Frontal cortex (tissue), 4 donors: Measurements from ENCODE around the gene DSN1. TPM values are rescaled to one million over a fixed set of nuclear protein-coding genes. Genes with fewer than 3 reads are reported as not detected.

Experiments
- DNase-seq, 2 donors: peaks; one replicate each; pipeline ENCODE4 v3.0.0; 2012; ENCODE audit warnings: low spot score in 2 of 2
- FAIRE-seq: peaks from 2 replicates; lab custom pipeline; 2012; peaks lifted over from hg19 to GRCh38; lab: Jason Lieb, UNC
- total RNA-seq: library from RNA; depleted of rRNA; stranded (reverse); fragments of >200 nt; gene quantifications from one replicate; pipeline ENCODE4 v1.2.3, GENCODE V29; 2014
- donor health status: control.
- donor health status: control.
- donor health status: control.

Gene DSN1
- total RNA-seq, 1 donor from 2014 or later = 5.3 TPM

DNA sequence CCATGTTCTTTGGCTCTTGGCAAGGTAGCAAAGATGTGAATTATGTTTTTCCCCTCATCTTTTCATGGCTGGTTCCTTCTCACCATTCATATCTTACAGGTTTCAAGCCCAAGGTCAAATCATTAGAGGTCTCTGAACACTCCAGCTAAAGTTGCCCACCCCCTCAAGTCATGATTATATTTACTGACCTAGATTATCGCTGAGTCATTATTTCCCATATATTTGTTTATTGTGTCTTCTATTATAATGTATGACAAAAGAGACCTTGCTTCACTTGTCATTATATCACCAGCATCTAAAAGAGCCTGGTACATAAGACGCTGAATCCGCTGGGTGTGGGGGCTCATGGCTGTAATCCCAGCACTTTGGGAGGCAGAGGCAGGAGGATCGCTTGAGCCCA lies 12.4 kb downstream of the DSN1 start:
- FAIRE-seq = no peak

DNA sequence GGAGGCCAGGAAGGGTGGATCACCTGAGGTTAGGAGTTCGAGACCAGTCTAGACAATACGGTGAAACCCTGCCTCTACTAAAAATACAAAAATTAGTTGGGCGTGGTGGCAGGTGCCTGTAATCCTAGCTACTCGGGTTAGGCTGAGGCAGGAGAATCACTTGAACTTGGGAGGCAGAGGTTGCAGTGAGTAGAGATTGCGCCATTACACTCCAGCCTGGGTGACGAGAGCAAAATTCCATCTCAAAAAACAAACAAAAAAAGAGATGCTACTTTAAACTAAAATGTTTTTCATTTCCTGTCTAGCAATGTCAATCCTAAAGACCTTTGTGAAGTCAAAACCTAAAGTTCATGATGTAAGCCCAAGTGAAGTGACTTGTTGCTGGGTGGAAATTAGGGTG lies 12.9 kb downstream of the DSN1 start:
- DNase-seq (no peak), FAIRE-seq (no peak)

More for the DNA sequence above, 12.4 kb downstream of the DSN1 start:
- DNase-seq = no peak

DNA sequence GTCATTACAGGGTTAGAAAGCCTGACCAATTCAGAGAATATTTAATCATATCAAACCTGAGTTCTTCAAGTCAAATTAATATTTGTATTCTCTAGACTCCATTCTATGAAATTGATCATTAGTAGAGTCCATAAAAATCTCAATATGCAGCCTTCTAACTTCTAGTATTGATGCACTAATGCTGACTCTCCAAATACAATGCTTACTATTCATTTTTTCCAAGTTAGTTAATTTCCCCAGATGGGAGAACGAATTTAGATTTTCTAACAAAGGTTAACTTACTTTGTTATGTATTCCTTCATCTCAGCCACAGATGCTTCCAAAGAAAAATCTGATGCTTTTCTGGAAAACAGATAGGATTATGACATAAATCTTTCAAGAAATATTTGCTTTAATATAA lies 15.3 kb downstream of the DSN1 start:
- DNase-seq (no peak), FAIRE-seq (no peak)

DNA sequence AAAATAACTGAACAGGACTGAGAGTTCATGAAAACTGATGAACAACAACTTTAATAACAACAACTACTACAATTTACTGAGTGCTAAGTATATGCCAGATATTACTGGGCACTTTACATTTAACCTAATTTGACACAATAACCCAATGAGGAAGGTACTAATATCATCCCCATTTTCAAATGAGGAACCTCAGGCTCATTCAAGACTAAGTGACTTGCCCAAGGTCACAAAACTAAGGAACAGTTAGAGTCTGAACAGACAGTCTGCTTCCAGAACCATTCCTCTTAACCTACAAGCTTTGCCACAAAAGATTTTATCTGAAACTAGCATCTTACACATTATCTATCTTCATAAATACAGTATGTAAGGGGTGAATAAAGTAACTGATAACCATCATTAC lies 17.1 kb downstream of the DSN1 start:
- DNase-seq = no peak
- no peak for FAIRE-seq

DNA sequence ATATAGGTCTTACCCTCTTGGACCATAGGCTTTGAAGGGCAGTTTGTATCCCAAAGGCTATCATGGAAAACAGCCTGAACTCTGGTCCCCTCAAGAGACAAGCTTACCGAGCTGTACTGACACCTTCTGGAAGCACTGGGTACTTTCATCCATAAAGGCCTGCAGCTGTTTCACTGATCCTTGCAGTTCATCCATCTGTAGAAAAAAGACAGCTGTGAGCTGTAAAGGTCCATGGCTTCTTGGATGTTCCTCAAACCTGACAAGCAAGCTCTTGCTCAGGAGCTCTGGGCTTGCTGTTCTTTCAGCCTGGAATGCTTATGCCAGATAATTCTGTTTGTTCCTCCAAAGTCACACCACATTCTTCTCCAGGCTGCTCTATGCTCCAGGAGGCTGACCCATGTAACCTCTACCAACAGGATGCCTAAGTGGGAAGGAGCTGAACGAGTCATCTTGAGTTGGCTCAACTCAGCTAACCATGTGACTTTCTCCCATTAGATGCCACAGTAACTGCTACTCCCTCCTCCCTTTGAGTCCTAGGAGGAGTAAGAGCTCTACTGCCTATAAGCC lies 18.8 kb downstream of the DSN1 start:
- DNase-seq = peak in 1 of 2 donors; percentile 68
- no peak for FAIRE-seq

DNA sequence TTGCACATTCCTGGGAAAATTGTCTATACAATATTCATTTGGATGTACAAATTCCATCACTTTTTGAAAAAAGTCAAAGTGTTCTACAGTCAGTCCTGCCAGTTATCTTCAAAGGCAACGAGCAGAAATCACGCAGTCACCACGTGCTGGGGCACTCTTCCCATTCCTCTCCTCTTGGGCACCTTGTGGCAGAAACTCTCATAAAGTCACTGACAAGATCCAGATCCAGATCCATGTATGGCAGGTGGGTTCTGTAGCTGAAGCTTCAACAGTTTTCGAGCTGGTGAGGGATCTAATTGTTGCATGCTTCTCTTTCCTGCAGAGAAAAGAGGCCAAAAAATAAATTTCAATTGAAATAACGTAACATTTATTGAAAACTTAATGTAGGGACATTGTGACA lies 21.0 kb downstream of the DSN1 start:
- DNase-seq = no peak

DNA sequence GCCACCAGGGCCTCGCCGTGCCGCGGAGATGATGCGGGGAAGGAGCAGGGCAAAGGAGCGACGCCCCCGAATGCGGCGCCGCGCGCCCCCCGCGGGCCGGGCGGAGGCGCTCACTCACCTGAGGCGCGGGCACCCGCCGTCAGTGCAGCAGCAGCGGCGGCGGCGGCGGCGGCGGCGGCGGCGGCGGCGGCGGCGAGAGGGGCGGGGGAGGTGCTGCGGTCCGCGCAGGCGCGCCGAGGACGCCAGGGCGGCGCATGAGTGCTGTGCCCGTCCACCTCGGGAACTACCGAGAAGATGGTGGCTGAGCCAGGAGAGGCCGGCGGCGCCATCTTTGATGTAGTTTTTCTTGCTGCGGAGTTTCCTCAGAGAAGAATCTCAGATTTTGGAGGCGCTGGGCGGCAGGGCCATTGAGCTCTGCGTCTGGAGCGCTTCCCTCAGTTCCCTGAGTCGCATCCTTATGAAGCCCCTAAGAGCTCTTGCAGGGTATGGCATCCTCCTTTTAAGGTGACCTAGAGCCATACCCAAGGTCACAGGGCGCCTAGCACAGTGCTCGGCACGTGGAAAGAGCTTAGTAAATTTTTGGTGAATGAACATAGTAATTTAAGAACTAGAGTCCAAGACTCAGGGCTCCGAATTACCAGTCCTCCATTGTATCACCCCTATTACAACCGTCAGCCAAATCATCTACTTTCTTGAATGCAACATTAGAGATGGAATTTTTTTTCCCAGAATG lies 27.5 kb downstream of the DSN1 start, which contains the start of gene NDRG3:
Gene NDRG3 (minus strand): TSS at position 164 of the 733 bp plus-strand sequence. CDS start 24,355 bp downstream, outside the sequence.
- FAIRE-seq (no peak), DNase-seq (peak; percentile 94 to 96)

More for the DNA sequence above, 21.0 kb downstream of the DSN1 start:
- no peak for FAIRE-seq

DNA sequence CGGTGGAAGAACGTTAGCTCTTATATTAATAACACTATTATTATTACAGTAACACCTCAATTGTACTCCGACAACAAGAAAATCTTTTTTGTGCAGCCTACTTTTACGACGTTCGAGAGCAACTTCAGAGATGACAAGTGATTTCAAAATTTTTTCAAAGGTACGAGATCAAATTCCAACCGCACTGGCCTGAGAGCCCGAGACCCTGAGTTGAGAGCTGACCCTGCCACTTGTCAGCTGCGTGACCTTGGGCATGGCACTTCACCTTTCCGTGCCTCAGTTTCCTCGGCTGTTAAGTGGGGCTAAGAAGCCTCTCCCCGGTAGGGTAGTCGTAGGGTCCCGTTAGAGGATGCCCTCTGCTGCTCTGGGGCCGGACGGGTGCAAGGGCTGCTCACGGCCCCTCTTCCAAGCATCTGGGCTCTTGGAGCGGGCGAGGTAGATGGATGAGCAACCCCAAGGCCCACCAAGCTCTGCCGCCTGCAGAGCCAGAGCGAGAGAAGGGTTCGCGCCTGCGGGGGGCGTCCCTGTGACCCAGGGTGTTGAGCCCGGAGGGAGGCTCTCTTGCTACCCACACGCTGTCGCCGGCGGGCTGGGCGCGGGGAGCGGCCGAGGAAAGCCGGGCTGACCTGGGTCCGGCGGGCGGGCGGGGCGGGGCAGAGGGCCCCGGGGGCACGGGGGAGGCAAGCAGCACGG lies 28.2 kb downstream of the DSN1 start:
- FAIRE-seq (no peak), DNase-seq (no peak)

DNA sequence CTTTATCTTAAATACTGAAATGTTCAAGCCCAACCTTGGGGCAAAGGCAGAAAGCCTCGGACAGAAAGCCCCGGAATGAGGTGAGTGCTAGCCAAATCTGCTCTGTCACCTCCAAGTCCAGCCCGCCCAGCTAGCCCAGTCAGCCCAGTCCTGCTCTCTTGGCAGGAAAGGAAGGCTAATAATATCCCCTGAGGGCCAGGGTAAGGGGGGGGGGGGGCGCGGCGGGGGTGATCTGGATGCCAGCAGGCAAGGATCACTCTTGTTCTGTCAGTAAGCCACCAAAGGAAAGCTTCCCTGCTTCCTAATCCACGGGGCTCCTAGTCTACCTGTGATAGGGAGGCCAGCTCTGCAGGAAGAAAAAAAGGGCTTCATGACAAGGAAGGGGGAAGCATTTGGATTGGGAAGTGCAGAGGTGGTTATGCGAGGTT lies 28.8 kb downstream of the DSN1 start:
- peak; percentile 41 to 44 for DNase-seq
- no peak for FAIRE-seq

DNA sequence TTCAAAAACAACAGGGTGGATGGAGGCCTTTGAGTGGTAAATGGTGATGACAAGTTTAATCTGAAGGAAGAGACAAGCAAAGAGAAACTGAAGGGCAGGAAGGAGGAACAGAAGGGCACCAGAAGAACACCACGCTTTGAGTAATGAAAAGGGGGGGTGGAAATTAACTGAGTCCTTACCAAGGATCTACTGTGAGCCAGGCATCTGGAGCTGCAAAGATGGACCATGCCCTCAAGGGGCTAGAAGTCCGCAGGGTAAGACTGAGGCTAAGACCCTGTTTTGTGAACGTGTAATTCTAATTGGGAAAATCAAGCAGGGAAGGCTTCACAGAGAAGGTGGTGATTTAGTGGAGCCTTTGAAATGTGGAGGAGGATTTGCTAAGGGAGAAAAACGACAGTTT lies 29.3 kb downstream of the DSN1 start:
- DNase-seq = no peak
- no peak for FAIRE-seq

DNA sequence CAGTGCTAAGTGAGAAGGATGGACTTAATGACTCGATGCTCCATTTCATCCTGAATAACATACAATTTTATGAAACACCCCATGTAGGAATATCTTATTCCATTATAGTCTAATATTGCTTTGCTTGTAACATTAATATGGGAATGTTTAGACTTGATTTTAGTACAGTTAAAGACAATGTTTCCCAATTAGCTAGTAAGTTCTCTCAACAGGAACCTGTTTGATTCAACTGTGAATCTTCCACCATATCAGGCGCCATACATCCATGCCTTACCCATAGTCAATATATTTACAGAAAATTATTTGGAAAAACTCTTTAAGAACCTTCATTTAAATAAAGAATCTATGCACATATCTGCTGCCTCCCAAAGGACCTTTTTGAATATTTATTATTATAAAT lies 31.0 kb downstream of the DSN1 start:
- no peak for DNase-seq
- FAIRE-seq = no peak

DNA sequence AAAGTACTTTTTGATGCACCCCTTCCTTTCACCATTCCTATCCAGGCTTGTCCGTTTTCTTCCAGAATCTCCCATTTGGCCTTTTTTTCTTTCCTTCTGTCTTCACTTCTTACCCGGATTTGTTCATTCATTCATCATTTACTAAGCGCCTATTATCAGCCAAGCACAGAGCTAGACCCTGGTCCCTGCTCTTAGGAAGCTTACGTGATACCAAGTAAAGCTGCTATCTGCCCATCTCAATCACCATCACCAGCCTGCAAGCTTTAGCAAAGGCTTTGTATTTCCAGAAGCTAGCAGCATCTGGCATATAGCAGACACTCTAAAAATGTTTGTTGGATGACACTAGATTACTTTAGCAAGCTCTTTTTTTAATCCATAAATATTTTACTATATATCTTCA lies 32.5 kb downstream of the DSN1 start:
- DNase-seq (no peak), FAIRE-seq (no peak)

DNA sequence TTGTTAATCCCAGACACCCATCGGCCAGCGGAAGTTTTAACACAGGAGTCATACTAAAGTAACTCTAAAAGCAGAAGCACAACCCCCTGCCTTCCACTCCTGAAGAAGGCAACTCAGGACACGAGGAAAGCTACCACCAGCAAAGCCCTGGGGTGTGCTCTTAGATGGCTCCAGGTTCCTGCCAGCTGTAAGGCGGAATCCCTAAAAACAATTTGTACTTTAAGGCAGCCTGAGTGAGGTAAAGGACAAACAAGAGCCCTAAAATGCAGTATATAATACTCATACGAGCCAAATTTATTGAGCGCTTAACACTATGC lies 36.4 kb downstream of the DSN1 start:
- DNase-seq (no peak), FAIRE-seq (no peak)

DNA sequence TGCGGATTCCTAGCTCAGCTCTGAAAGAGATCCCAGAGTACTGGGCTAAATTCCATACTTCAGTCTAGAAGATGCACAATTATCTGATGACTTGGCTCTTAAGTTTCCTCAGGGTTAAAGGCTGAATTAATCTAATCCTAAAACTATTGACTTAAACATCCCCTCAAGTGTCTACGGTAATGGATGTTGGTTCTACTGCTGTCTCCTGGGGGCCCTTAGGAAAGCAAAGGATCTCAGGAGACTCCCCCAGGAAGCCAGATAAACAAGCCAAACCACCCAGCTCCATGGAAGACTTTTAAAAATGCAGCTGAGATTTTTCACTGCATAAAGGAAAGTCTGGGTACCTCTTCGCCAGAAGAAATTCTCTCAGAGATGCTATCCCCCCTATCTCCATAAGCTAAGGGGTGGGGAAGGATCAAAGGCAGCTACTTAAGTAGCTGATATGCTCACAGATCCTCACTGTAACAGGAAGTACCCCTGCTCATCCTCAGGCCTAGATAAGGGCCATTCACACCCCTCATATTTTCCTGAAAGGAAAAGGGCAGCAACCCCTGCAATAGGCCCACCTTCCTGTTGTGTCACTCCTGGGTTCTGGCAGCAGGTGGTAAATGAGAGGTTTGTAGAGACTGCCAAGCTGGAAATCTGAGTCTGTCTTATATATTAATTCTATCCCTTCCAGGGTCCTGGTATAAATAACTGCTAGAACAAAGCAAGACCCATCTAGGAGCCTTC lies 36.9 kb downstream of the DSN1 start:
- DNase-seq (no peak), FAIRE-seq (no peak)

DNA sequence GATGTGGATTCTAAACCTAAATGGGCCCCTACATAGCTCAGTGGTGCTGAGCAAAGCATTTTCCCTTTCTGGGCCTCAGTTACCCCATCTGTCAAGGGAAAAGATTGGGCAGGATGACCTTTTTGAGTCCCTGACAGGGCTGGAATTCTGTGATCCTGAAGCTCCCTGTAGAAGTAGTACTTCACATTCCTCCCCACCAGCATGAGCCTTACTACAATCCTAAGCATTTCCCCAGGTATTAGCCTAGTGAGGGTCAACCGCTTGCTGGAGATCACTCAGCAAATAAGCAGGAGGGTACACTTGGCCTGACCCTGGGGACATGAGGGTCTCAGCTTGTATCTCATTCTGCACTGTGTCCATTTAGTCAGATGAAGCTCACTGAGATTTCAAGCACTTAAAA lies 41.1 kb downstream of the DSN1 start:
- FAIRE-seq = no peak
- no peak for DNase-seq

DNA sequence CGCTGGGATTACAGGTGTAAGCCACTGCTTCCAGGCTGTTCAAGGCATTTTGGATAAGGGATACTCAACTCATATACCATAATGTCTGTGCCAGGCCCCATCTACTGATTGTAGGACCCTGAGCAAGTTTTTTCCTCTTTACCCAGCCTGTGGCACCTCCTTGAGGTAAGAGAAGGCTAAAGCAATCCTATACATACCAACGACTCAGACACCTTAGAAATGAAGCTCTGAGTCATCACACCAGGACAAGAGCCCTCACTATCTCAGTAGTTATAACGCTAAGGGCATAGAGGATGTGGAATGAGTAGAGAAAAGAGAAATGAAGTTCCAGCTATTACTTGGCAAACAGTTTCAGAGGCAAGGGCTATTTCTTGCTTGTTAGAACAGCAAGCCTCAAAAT lies 44.6 kb downstream of the DSN1 start:
- FAIRE-seq = no peak

DNA sequence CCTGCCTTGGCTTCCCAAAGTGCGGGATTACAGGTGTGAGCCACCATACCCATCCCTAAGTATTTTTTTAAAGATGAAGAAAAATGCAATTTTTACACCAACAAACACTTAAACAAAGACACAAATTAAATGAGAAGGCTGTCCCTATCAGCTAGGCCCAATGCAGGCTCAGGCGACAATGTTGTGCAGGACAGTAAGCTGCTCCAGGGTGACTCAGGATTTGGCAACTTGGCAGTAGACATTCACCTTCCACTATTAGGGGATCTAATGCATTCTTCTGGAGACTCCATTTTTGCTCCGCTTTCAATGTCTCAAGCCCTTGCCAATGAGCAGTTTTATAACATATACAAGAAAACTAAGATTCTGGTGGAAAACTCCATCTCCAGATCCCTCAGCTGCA lies 47.4 kb downstream of the DSN1 start:
- no peak for FAIRE-seq

More for the DNA sequence above, 44.6 kb downstream of the DSN1 start:
- no peak for DNase-seq

DNA sequence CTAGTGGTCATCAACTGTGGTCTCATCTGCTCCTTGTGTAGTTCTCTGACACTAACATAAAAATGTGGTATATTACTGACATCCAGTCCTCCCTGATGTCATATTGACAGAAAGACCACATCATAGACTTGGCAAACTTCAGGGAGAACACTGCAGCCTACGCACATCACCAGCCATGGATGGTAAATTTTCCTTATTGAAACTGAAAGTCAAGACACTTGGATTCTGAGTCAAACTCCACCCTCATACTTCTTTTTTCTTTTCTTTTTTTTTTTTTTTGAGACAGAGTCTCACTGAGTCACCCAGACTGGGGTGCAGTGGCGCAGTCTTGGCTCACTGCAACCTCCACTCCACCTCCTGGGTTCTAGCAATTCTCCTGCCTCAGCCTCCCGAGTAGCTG lies 53.1 kb downstream of the DSN1 start:
- no peak for FAIRE-seq
- DNase-seq = no peak

More for the DNA sequence above, 47.4 kb downstream of the DSN1 start:
- DNase-seq = no peak

DNA sequence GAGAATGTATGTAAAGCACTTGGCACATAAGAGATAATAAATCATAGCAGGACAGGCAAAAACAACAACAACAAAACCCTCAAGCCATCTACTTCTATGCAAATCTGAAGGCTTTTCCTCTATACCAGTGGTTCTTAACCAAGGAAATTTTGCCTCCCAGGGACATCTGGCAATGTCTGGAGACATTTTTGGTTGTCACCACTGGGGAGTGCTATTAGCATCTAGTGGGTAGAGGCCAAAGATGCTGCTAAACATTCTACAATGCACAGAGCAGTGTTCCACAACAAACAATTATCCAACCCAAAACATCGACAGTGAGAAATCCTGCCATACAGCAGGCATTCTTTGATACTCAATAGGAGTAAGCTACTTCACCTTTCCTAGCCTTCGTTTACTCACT lies 55.9 kb downstream of the DSN1 start:
- no peak for FAIRE-seq
- DNase-seq = no peak

DNA sequence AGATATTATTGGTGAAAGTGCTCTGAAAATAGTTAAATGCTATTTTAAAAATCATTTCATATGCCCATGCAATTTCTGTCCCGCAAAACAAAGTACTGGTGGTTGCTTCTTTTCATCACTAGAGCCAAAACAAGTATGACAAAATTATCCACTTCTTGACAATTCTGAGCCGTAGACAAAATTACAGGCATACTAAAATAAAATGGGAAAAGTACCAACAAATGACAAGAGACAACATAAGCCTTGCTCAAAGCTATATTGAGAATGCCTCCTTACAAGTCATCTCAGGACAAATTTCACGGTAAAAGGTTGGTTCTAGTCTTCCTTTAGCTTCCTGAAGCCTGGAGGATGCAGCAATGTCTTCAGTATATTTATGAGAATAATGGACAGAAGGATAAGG lies 56.5 kb downstream of the DSN1 start:
- DNase-seq = peak in 1 of 2 donors; percentile 18
- no peak for FAIRE-seq

DNA sequence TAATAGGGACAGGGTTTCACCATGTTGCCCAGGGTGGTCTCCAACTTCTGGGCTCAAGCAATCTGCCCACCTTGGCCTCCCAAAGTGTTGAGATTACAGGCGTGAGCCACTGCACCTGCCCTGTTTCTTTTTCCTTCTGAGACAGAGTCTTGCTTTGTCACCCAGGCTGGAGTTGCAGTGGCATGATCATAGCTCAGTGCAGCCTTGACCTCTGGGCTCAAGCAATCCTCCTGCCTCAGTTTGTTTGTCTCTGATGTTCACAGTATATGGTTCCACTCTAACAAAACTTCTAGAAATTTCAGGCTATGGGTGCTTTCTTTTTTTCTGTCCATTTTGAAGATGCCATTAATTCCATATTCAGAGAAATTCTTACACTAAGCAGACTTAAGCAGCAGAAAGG lies 60.8 kb downstream of the DSN1 start:
- FAIRE-seq (no peak), DNase-seq (no peak)
